Islet precursor cell (in vitro differentiated cells): ENCODE data around the gene P3H2.
"Not testable (repeated sequence)": the region's sequence is repeated elsewhere in the genome, so short reads cannot be mapped to it uniquely, and the experiment has no call there.

Source experiments
- DNase-seq: peaks from one replicate; pipeline ENCODE4 v3.0.0-alpha.2; 2018

The P3H2 gene

DNA sequence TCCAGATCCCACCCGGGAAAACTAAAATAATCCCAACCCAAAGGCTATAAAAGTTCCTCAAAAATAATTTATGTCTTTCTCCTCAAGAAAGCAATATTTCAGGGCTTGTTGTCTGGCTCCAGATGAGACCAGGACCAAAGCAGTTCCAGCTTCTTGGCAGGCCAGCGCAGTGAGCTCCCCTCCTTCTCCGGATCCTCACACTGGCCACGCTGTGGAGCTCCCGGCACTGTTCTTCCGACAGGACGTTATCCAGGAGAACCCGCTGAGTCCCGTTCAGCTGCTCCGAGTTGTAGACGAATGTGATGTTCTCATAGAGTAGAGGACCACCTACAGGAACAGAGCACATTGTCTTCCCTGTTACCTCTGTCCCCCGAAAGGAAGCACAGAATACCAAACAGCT lies 146.3 kb downstream of the P3H2 start:
- no peak for DNase-seq

DNA sequence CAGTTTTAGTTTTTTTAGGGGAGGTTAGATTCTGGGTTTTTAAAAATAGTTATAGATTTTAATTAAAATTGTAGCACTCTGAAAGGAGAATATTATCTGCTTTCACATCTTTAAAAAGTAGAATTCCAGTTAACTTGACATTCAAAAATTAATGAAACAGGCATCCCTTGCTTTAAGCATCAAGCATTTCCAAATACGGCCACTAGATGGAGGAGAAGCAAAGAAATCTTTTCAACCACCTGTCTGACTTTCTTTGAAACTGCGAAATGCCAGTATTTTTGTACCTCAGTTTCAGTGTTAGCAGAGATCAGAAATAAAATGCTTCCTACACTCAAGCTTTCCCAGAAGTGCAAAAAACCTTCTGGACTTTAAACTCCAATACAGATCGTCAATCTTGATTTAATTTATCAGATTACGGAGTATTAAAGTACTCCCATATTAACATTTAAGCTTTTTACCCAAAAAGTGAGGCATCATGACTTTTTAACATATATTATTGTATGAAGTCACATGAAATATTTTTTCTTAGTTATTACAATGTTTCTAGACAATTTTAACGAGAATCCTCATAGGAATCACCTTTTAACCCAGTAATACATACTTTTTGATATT lies 153.3 kb downstream of the P3H2 start:
- DNase-seq: no peak

DNA sequence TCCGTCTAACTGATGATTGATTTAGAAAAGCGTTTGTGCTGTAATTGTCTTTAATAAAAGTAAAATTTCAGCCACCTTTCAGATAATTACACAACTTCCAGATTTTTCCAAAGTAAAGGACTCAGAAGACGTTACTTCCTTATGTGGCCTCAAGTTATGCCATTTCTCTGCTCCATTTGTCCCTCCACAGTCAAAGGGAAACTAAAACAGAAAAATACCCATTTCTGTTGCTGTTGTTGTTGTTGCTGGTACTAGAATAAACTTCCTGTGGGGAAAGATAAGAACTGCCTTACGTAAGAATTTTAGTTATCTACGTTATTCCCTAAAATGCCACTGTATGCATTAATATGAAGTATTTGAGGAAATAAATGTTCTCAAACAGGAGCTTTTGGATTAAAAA lies 153.9 kb downstream of the P3H2 start:
- no peak for DNase-seq

DNA sequence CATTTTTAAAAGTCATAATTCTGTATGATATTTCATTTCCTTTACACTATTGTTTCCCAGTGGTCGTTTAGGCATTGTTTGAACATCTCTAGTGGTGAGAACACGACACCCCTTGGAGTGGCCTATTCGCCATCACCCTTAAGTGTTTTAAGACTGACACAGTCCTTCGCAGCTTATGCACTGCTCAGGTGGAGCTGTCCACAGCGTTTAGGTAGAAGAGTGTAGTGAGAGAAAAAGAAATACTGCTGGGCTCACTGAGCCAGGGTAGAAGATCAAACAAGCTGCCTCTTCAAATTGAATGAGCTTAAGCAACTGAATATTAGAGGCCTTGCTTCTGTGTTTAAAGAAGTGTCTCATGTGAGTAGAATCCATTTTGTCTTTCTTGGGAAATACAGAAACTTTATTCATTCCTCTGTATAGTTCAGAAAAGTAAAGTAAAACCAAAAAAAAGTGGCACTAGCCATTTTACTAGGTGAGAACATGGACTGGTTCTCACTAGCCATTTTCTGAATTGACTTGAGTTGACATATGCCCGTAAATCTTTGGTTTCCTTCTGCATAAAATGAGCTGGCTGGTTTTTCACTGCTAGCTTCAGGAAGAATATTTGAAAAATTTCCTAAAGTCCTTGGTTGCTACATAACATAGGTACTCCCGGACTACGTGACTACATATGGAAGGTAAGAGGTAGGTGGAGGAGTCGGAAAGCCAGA lies 155.9 kb downstream of the P3H2 start:
- DNase-seq: no peak

DNA sequence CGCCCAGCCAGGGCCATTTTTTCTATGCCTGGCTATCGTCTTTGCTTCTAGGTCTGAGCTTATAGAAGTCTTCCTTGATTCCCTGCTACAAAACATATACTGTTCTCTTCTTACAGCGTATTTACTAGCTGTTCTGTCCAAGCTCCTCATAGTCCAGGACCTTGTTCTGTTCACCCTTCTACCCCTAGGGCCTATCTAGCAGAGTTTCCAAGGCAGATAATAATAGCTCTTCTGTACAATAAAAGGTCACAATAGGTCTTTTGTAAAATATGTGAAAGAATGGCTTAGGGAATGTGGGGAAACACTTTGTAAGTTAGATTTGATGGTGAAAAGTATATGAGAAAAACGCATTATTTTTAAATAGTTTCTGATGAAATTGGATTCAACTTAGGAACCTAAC lies 158.2 kb downstream of the P3H2 start:
- no peak for DNase-seq

DNA sequence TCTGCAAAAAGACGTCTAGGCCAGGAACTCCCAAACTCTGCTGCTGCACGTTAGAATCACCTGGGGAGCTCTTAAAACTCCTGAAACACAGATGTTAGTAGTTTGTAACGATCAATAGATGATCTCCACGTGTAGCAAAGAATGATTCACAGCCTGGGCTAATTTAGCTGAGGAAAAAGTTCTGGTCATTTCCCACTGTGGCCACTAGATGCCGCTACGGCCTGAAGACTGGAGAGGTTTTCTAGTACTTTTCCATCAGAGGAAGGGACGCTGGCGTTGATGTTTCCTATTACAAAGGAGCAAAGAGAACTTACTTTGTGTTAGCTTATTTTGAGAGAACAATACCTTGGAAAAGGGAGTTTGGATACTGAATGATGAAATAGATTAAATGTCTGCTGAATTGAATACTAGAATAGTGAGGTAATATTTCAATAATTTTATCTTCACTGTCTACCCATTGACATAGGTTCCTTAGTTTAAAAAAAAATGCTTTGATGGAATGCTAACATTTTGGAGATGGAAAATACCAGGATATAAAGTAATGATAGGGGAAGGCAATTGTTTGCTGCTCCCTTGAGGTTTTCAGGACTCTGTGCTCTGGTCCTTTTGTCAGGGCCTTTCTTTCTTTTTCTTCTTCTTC lies 159.1 kb downstream of the P3H2 start:
- DNase-seq: peak; percentile 88

DNA sequence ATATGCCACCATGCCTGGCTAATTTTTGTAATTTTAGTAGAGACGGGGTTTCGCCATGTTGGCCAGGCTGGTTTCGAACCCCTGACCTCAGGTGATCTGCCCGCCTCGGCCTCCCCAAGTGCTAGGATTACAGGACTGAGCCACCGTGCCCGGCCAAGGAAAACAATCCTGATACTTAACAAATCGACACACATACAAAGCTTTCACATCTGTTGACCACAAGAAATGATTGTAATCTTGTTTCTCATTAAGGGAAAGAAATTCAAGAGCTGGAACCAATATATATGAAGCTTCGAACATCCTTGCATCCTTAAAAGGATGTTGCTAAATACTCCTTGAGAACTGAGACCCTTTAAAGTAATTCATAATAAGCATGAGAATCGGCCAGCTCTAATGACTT lies 159.6 kb downstream of the P3H2 start:
- not testable (repeated sequence) for DNase-seq

DNA sequence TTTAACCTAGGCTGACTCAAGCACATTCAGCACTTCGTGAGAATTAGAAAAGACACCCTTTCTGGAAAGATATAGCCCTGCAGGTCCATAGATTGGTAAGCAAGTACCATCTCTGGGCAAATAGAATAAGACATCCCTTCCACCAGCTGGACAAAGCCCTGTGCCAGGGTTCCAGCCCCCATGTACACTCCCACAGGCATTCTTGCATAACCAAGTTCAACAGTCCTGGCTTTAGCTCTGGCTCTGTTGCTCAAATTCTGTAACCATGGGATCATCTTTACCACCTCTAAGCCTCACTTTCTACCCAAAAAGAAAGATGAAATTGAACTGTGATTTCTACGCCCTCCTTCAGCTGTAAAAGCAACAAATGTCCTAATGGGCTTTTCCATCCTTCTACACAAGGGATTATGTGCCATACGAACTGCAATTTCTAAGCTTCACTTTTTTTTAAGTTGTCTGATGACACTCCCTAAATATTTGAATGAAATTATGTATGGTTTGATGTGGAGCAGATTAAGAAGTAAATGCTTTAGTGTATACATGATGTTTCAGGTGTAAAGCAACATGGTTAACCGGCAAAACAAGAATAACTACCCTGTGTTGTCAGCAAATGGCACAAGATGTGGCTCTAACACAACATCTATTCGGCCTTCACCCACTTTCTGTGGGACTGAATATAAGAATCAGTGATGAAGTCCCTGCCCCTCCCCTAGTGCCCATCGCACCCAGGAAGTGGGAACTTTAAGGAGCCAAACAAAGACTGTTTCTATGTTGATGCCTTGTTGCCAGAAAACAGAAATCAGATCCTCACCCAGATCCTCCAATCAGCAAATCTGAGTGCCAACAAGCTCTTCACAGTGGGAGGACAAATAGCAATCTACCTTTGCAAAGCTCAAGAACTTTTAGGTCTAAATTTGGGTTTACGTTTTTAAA lies 165.7 kb downstream of the P3H2 start:
- no peak for DNase-seq

DNA sequence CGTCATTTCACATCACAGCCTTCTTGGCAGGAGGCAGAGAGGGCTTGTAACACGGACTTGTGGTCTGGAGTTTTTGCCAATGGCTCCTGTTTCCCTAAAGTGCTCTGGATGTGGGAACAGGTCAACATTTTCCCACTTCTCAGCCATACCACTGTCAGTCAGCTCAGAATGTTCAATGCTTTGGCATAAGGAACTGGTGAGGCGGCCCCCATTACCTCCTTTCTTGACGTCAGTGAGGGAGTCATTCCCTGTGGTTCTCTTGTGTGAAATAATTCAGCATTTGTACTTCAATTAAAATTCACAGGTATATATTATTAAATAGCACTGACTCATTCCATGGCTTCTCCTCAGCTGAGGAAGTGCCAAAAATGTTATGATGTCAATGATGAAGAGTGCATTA lies 167.1 kb downstream of the P3H2 start:
- no peak for DNase-seq

DNA sequence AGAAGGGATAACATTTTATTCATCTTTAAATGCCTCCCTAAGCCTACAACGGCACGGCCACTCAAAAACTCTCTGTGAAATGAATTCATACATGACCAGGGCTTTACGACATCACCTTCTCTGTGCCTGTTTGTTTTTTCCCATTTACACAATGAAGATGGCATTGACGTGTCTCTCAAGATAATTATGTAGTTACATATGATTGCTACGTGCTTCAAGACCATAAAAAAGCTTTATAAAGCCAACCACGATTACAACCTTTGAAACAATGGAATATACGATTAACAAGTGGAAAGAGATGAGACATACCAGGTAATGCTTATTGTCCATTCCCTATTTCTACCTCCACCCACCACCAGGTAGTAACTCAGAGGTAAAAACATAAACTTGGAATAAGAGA lies 168.4 kb downstream of the P3H2 start:
- no peak for DNase-seq

DNA sequence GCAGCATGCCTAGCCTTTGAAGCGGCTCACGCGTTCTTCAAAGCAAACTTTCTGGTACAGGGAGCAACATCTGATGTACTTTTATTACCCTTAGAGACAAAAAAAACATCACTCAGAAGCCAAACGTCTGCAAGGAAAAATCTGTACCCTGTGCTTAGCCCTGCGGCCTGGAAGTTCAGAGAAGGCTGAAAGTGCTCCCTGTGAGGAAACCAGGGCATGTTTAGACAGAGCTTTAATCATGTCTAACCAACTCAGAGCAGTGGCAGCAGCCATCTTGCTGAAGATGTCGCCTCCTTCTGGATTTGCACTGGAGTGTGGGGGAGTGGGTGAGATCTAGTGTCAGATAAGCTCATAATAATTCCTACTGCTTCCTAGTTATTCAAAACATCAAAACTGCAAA lies 170.4 kb downstream of the P3H2 start:
- no peak for DNase-seq

DNA sequence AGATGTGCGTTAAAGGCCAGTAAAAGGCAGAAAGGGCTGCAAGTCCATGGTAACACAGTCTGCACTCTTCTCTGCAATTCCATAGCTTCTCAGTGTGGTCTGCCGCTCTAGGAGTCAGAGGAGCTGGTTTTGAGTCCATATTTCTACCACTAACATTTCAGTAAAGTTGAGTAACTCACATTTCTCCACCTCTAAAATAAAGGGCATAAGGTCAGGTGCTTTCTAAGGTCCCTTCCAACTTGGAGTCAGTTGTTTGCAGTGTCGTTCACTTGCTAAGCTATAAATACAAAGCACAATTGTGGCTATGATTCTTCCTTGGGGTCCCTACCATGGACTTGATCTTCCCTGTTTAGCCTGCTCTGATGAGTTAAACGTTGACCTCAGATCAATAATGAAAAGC lies 171.1 kb downstream of the P3H2 start:
- DNase-seq: no peak

DNA sequence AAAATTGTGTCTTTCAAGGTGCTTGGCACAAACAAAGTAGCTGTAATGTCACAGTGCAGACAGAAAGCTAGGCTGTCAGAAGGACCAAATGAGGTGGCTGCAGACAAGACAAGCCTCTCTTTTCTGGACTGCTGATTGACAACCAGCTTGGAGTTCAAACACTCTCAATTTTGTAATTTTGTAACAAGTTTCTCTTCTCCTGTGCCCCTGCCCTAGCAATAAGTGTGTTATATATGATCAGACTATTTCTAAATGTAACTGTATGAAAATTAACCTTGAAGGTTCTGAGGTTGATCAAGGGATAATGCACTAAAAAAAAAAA lies 172.0 kb downstream of the P3H2 start:
- DNase-seq: no peak

DNA sequence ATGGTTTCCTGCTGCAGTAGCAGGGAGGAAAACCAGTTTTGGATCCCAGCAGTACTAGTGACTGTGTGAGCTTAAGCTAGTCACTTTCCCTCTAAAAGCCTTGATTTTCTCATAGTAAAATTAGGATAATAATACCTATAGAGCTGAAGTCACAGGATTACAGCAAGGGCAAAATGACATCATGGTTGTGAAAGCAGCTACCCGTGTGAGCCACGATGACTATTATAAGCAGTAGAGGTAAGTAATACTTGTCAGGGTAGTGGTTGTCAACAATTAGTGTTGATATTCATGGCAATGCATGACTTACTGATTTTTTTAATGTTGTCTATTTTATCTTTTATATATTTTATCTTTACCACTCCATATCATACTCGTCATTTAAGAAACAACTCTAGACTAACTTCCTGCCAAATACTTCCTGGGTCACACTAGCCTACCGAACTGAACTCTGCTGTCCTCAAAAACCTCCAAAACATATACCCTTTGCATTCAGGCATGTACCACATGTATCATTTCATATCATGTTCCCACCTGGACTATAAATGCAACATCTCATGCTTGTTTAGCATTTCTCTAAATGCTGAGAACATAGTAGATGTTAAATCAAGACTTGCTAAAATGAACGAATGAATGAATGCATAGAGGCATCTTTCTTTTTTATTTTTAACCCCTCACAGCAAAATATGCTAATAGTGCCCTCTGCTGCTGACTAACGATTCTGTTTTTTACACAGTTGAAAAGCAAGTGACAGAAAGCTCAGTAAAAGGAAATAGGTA lies 172.6 kb downstream of the P3H2 start:
- no peak for DNase-seq

DNA sequence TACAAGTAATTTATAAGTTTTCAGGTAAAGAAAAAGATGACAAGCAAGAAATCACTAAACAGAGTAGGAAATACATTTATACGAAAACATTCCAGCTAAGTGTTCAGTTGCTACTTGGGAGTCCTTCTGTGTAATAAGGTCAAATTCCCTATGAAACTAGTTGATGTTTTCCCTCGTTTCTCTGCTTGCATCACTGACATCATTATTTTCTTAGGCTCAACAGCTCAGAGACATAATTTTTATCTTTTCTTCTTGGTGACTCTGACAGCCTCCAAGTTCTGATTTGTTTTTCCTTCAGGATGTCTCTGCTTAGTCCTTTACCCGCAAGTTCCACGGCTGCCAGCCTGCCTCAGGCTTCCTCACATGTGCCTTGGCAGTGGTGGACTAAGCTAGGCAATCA lies 173.6 kb downstream of the P3H2 start:
- DNase-seq: no peak

DNA sequence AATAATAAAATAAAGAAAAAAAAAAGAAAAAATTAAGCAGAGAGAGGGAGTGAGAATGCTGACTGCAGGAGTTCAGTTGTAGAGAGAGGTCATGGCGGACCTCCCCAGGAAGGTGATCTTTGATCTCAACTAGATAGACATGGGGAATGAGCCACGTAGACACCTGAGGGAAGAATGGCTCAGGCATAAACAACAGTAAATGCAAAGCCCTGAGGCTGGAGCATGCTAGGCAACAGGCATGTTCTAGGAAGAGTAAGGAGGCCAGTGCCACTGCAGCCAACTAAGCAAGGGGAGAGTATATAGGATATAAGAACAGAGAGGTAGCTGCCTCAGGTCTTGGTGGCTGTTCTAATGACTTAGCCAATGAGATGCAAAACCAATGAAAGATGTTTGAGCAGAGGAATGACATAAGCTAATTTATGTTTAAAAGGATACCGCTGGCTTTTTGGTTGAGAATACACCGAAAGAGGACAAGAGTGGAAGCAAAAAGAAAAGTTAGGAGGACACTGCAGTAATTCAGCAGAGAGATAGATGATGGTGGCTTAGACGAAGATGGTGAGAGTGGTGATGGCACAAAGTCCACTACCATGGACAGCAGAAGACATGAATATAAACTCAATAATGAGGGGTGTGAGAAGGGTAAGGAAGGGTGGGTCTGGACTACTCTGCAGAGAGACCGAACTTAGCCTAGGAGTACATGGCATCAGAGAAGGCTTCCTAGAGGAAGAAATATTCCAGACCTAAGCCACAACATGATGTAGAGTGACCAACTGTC lies 174.6 kb downstream of the P3H2 start:
- peak; percentile 58 for DNase-seq

DNA sequence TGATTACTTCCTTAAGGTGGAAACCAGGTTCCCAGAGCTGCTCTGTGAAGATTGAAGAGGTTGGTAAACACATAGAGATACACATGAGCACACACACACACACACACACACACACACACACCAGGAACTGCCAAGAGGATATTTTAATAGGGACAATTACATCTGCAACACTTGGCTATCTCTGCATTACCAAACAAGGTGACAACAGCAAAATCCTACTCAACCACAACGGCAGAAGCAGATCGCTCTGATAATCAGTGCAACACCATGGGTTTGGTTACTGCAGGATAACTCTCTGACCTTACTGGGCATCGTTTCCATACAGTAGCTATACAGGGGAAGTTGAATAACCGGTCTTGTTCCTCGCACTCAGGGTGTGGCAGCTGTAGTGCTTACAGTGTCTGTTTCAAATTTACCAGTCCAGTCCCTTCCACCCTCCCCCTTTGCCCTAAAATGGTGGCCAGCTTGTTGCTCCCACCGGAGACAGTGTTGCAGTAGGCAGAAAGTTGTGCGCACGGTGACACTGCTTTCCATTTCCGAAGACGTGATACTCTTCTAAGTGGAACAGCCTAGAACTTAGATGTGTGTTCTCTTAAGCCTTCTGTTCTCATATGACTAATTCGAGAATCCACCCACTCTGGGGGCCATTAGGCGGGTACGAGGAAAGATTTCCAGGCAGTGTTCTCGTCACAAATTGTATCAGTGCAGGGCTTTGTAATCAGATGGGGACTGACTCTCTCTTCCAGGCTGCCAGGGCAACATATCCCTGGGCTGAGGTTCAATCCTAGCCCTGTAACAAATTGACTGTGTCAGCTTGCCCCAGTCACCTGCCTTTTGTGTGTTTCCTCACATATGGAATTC lies 176.2 kb downstream of the P3H2 start:
- peak; percentile 70 for DNase-seq

DNA sequence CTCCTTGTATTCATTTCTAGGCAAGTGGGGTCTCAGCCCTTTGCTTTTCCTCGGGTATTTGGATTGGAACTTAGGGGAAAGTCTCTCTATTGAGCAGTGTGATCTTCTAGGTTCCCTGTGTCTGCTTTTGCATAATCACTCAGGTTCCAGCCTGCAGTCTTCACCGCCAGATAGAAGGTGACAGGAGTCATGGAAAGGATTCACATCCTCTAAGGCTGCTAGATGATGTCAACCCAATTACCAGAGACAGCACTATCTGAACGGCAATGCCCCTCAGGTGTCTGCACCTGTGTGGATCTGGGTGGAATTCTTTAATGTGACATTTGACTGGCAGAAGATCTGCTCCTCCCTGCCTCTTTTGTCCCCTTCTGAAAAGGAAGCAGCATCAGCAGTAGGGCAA lies 177.7 kb downstream of the P3H2 start:
- DNase-seq: peak; percentile 63

DNA sequence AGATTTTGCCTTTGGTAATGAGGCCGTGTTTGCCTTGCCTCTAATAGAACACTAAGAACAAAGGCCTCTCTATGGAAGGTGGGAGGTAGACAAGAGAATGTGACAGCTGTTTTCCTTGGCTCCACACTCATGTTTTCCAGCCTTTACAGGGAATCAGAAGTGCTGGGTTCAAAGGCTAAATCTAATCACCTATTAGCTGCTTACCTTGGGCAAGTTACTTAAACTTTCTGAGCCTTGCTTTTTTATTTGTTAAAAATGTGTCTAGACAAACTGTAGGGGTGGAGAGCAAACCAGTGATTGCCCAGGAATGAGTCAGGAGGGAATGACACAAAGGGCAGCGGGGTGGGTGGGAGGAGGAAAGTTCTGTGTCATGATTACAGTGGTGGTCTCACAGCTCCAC lies 179.0 kb downstream of the P3H2 start:
- DNase-seq: peak; percentile 92

DNA sequence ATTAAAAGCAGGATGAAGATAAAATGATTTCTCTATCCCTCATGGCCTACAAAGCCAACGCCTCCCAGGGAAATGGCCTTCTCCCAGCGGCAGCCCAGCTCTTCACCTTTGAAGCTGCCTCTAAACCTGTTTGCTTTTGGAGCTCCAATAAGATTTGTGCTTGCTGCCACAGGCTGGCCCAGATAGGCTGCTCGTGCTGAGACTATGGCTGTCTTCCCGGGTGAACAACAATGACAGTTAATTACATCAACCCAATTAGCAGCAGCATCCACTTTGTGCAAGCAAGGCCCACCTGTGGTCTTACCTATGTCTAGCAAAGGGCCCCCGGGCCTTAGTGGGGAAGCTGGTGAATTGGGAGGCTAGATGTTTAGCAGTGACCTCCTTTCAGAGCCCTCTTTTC lies 179.6 kb downstream of the P3H2 start:
- DNase-seq: peak; percentile 92
